AG04449 (cell line): ENCODE data around the gene ABCD1.
"Not testable (repeated sequence)": the region's sequence is repeated elsewhere in the genome, so short reads cannot be mapped to it uniquely, and the experiment has no call there.

ENCODE experiments used
- CTCF ChIA-PET: fragments of 350-600 bp; formaldehyde crosslinking; extraction: SDS; loops from one replicate; lab custom pipeline; 2021; ENCODE audit warnings: antibody characterized with exemption; lab: Yijun Ruan, JAX
- POLR2A ChIA-PET: fragments of 400-600, 350-600 bp; formaldehyde crosslinking; extraction: SDS; loops from one replicate; lab custom pipeline; 2020; ENCODE audit warnings: antibody characterized with exemption, inconsistent platforms; lab: Yijun Ruan, JAX
- DNase-seq: peaks from one replicate; pipeline ENCODE4 v3.0.0-alpha.2; 2010; ENCODE audit warnings: low read depth, low spot score
- H3K4me3 ChIP-seq: 2 replicates; pipeline ENCODE4 v1.5.1; 2011; ENCODE audit warnings: low read depth, mild to moderate bottlenecking, control low read depth, low read length
- TF ChIP-seq, protein P1 (sequence below): IDR thresholded peaks from one replicate; pipeline ENCODE4 v1.5.1; 2011; ENCODE audit warnings: mild to moderate bottlenecking, moderate library complexity, low read length, control low read depth, inconsistent platforms; ENCODE audit not compliant: insufficient read depth; ENCODE audit errors: missing control alignments

ABCD1 gene

DNA sequence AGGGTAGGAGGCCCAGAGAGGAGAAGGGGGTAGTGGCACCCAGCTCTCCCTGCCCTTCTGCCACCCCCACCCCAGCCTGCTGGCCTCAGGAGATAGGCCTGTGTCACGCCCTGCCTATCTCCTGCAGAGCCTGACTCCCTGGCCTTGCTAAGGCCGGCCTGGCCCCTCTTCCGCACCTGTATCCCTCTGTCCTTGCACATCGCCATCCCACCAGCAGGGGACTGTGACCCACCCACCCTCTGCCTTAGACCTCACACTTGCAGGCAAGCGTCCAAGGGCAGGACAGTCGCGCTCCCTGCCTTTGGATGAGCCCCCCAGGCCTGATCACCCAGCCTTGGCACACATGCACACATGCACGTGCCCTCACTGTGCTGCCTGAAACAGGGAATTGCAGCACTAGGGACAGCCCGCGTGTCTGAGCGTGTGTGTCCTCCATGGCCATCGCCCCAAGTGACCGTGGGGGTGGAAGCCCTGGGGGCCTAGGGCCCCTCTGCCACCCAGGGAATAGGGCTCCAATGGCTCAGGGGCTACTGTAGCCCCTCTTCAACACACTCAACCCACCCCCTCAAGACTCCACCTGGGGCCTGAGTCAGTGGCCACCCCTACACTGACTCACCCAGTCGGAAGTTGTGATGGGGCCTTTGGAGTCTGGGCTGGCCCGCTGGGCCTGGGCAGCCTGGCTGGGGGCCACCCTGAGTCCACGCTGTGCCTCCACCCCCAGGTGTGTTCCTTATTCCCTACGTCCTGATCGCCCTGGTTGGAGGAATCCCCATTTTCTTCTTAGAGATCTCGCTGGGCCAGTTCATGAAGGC lies 34.8 kb upstream of the ABCD1 start:
- peak overlapping the region; percentile 58 for H3K4me3 ChIP-seq
- ChIA-PET POLR2A (no interaction called here), CTCF (no interaction called here)
- no peak for DNase-seq
- TF ChIP-seq, protein P1, sequence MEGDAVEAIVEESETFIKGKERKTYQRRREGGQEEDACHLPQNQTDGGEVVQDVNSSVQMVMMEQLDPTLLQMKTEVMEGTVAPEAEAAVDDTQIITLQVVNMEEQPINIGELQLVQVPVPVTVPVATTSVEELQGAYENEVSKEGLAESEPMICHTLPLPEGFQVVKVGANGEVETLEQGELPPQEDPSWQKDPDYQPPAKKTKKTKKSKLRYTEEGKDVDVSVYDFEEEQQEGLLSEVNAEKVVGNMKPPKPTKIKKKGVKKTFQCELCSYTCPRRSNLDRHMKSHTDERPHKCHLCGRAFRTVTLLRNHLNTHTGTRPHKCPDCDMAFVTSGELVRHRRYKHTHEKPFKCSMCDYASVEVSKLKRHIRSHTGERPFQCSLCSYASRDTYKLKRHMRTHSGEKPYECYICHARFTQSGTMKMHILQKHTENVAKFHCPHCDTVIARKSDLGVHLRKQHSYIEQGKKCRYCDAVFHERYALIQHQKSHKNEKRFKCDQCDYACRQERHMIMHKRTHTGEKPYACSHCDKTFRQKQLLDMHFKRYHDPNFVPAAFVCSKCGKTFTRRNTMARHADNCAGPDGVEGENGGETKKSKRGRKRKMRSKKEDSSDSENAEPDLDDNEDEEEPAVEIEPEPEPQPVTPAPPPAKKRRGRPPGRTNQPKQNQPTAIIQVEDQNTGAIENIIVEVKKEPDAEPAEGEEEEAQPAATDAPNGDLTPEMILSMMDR = no peak

DNA sequence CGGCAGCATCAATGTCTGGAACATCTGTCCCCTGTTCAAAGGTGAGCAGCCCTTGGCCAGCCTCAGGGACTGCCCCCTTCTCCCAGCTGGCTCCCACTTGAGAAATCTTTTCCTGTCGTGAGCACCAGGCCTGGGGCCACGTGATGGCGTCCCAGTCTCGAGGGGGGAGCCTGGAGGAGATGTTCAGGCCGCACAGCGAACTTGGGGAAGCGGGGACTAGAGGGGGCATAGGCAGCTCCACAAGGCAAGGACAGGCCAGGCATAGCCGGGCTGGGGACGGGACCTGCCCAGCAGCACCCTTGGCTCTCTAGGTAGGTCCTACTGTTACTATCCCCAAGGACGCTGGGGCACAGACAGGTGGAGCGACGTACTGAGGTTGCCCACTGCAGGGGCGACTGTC lies 34.2 kb upstream of the ABCD1 start:
- no peak overlapping the region for H3K4me3 ChIP-seq
- CTCF ChIA-PET = no interaction called here
- DNase-seq = no peak
- POLR2A ChIA-PET = no interaction called here
- TF ChIP-seq, protein P1 = no peak

DNA sequence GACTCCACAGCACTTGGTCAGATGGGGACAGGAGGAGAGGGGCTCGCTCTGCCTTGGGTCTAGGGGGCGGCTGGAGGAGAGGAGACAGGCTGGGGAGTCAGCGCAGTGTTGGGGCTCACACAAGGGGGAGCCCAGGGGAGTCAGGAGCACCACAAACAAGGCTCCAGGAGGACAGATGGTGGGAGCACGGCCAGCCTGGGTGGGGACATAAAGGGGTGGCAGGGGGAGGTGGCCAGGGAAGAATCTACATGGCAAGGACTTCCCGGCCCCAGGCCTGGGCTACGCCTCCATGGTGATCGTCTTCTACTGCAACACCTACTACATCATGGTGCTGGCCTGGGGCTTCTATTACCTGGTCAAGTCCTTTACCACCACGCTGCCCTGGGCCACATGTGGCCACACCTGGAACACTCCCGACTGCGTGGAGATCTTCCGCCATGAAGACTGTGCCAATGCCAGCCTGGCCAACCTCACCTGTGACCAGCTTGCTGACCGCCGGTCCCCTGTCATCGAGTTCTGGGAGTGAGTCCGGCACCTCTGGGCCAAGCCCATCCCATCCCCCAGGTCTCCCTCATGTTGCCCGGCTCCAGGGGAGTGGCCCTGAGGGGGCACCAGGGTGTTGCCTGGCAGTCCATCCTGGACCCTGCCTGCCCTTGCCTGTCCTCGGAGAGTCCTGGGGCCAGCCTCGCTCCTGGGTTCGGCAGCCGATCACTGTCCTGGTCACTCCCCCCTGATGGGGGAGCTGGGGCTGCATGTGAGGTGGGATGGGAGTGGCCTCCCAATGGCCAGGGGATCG lies 33.4 kb upstream of the ABCD1 start:
- POLR2A ChIA-PET, H3K4me3 ChIP-seq, DNase-seq, CTCF ChIA-PET: not testable (repeated sequence)

DNA sequence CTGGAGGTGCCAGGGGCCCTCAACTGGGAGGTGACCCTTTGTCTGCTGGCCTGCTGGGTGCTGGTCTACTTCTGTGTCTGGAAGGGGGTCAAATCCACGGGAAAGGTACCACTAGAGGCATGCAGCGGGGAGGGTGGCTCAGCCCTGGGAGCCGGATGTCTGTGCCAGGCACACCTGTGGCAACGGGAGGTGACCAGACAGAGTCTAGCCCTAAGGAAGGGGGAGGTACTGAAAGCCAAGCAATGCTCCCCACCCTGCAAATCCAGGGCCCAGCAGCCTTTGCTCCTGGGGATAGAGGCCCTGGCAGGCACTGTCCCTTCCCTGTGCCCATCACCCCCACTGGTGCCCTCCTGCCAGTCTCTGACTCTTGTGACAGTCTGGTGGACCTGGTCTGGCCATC lies 32.7 kb upstream of the ABCD1 start:
- no peak for DNase-seq
- ChIA-PET POLR2A (no interaction called here), CTCF (no interaction called here)
- TF ChIP-seq, protein P1 = no peak
- H3K4me3 ChIP-seq = no peak overlapping the region

DNA sequence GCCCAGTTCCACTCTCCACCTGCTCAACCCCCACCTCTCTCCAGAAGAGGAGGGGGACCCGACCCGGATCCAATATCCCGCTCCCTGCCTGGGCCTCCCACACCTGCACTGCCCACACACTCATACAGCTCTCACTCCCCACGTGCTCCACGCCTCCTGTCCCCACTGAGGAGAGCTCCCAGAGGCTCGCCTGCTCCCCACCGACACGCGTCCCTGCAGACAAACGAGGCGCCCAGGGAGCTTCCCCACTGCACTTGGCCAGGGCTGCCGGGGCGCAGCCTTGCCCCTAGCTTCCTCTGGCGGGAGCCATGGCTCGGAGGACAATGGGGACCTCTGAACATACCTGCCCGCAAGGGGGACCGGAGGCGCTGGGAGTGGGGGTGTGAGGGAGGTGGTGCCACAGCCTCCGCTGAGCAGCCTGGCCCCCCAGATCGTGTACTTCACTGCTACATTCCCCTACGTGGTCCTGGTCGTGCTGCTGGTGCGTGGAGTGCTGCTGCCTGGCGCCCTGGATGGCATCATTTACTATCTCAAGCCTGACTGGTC lies 32.0 kb upstream of the ABCD1 start:
- TF ChIP-seq, protein P1 = no peak
- DNase-seq = no peak
- H3K4me3 ChIP-seq = no peak overlapping the region
- ChIA-PET POLR2A (no interaction called here), CTCF (no interaction called here)

DNA sequence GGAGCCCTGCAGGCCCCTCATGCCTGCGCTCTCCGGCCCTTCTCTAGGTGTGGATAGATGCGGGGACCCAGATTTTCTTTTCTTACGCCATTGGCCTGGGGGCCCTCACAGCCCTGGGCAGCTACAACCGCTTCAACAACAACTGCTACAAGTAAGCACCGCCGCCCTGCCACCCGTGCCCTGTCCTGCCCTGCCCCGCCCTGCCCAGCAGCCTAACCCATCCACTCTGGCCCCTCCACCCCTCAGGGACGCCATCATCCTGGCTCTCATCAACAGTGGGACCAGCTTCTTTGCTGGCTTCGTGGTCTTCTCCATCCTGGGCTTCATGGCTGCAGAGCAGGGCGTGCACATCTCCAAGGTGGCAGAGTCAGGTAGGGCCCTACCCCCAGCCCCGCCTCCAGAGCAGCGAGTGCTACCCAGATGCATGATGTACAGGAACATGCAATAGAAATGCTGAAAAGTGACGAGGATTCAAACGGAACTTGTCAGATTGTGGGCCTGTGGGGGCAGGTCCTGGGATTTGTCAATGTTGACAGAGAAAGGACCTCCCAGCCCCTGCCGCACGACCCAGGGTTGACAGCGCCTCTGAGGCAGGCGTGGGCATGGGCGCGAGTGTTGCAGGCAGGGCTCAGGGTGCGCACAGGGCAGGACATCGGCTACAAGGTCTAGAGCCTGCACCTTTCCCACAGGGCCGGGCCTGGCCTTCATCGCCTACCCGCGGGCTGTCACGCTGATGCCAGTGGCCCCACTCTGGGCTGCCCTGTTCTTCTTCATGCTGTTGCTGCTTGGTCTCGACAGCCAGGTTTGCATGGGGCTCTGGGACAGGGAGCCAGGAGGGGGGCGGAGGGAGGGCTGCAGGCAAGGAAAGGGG lies 31.2 kb upstream of the ABCD1 start:
- no peak overlapping the region for H3K4me3 ChIP-seq
- POLR2A ChIA-PET = no interaction called here
- CTCF ChIA-PET = no interaction called here
- DNase-seq = no peak
- TF ChIP-seq, protein P1 = no peak

DNA sequence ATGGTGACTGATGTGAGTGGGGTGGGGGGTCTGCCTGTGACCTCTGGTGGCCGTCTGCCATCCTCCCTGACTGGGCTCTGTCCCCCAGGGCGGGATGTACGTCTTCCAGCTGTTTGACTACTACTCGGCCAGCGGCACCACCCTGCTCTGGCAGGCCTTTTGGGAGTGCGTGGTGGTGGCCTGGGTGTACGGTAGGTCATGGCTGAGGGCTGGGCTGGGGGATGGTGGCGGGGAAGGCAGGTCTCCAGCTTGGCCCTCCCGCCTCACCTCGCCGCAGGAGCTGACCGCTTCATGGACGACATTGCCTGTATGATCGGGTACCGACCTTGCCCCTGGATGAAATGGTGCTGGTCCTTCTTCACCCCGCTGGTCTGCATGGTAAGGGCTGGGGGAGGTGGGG lies 30.4 kb upstream of the ABCD1 start:
- POLR2A ChIA-PET, H3K4me3 ChIP-seq, CTCF ChIA-PET, DNase-seq: not testable (repeated sequence)
